ENCODE data around the gene LRRTM1.

LRRTM1 gene

DNA sequence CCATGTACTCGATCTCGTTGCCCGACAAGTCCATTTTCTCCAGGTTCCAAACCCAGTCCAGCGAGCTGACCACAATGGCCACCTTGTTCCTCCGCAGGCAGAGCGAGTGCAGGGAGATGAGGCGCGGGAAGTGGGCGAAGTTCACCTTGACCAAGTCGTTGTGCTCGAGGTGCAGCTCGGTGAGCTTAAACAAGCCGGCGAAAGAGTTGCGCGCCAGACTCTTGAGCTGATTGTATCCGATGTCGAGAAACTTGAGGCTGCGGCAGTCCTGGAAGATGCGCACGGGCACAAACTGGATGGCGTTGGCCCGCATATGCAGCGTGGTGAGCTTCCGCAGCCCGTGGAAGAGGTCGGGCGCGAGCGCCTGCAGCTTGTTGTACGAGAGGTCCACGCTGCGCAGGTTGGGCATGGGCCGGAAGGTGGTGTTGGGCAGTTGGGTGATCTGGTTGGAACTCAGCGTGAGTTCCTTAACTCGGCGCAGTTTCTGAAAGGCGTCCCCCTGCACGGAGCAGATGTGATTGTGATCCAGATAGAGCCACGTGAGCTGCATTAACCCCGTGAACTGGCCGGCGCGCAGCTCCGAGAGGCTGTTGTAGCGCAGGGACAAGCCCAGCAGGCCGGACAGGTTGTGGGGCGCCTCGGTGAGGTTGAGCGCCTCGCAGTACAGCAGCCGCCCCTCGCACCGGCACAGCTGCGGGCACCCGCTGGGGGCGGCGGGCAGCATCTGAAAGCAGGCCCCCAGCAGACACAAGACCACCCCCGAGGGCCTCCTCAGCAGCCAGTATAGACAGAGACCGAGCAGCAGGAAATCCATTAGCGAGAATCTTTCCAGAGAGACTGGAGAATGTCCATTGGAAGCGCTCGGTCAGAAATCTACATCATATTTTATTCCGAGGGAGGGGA lies 1.3 kb downstream of the LRRTM1 start:
- H3K4me3 ChIP-seq (ENCODE audit: low read depth, low read length): no peak overlapping the region
- no peak for DNase-seq (ENCODE audit: low read depth)

DNA sequence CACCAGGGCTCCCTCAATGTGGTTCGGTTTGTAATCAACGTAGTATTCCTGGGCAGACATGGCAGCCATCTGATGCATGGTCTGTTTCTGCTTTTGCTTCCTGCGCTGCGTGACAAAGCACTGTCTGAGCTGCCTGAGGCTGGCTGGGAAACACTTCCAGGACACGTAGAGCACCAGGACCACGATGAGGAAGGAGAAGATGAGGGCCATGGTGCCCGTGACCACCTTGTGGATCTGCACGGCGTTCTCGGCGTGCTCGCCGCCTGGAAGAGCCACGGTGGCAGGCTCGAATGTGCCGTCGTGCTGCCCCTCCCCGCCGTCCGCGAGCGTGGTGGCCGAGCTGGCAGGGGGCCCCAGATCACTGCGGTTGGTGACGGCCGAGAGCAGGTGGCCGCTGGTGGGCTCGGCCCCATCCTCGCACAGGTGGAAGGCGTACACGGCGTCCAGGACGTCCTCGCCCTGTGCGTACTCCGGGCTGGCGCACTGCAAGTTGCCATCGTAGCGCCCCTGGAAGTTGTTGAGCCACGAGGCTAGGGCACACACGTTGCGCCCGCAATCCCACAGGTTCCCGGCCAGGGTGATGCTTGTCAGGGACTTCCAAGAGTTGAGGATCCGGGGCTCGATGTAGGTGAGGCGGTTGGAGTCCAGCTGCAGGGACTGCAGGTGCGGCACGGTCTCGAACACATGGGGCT lies 2.1 kb downstream of the LRRTM1 start:
- no peak for DNase-seq (ENCODE audit: low read depth)
- H3K4me3 ChIP-seq (ENCODE audit: low read depth, low read length): no peak overlapping the region

DNA sequence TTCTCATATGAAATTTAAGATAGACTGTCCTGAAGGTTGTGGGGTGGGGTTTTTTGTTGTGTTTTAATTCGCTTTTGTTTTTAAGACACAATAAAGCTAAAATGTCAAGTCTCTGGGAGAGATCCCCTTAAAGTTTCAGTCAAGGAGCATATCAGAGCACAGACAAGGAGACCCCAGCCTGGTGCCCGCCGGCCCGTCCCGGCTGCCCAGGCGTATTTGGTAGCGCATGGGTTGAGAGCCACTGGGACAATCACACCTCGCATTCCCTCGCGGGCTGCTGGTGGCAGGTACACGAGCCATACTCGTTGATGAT lies 2.6 kb downstream of the LRRTM1 start:
- no peak overlapping the region for H3K4me3 ChIP-seq (ENCODE audit: low read depth, low read length)
- DNase-seq (ENCODE audit: low read depth): no peak

DNA sequence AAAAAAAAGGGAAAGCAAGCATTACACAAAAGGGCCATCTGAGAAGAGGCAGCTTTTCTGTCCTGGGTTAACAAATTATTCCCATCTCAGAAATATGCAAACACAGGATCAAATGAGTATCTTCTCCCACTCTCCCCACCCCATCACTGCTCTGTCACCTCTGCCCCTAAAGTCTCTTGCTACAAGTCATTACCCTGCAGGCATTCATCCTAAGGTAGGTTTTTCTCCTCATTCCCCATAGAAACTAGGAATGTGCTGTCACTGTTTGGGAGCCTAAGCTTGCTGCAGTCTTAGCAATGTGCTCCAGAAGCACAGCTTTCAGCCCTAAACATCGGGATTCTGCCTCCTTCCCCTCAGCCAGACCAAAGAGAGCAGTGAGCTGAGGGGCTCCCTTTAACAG lies 3.6 kb downstream of the LRRTM1 start:
- no peak overlapping the region for H3K4me3 ChIP-seq (ENCODE audit: low read depth, low read length)
- DNase-seq (ENCODE audit: low read depth): no peak

DNA sequence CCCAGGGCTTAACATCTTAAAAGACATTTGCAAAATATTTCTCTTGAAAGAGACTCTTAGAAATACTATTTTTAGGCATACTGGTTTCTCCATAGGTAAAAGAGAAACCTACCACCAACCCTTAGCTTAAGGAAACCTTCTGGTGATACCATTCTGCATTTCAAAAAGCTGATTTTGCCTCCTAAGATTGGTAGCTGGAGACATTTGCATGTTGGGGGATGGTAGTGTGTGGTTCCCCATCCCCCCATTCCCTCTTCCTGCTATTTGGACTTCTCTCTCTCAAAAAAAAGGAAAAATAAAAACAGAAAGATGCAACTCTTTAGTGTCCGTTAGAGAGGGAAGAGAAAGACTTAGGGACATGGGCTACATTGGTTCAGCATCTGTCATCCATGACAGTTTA lies 4.2 kb downstream of the LRRTM1 start:
- H3K4me3 ChIP-seq (ENCODE audit: low read depth, low read length): no peak overlapping the region
- DNase-seq (ENCODE audit: low read depth): no peak

DNA sequence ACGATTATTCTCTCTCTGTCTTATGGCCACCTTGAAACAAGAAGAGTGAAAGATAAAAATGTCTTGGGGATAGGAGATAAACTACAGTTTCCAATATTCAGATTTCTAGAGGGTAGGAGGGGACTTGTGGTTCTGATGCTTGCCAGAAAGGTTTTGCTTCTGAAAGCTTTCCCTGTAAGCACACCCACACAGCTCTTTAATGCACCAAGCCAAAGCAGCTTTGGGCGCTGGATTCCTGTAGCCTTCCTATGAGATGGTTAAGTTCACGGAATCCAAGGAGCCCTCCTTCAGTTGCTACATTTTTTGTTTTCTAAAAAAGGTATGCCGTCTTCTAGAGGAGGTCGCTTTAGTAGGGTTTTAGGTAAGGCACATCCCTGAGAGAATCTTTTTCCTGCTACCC lies 4.9 kb downstream of the LRRTM1 start:
- DNase-seq (ENCODE audit: low read depth): no peak
- no peak overlapping the region for H3K4me3 ChIP-seq (ENCODE audit: low read depth, low read length)

DNA sequence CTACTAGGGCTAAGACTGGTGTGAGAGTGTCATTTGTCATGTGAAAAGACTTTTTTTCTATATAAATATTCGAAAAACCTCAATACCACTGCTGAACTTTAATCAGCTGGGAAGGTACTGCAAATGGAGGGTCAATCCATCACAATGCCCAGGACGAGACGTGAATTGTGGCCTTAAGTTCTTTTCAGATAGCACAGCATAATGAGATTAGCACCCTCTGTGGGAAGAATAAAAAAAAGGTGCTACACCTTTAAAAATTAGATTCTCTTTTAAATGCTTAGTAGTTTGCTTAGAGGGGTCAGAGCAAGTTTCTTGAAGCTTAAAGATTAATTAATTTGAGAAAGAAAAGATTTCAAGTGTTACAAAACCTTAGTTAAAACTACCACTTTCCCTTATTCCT lies 5.6 kb downstream of the LRRTM1 start:
- no peak overlapping the region for H3K4me3 ChIP-seq (ENCODE audit: low read depth, low read length)
- DNase-seq (ENCODE audit: low read depth): no peak

DNA sequence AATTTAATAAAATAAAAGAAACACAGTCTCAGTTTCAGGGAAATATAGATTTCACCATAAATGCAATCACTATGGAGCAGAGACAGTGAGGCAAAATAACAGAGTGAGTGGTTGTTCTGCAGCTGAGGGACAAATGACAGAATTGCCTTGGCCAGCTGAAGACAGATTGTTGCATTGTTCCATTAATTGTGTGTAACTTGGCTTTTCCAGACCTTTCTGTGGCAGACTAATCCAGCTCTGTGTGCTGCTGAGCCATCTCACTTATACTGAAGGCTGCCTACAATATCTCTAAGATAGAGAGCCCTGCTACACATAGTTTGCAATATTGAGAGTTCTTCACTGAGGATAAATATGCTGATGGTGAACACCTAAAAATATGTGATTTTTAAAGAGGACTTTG lies 11.5 kb downstream of the LRRTM1 start:
- DNase-seq (ENCODE audit: low read depth): no peak
- H3K4me3 ChIP-seq (ENCODE audit: low read depth, low read length): no peak overlapping the region

DNA sequence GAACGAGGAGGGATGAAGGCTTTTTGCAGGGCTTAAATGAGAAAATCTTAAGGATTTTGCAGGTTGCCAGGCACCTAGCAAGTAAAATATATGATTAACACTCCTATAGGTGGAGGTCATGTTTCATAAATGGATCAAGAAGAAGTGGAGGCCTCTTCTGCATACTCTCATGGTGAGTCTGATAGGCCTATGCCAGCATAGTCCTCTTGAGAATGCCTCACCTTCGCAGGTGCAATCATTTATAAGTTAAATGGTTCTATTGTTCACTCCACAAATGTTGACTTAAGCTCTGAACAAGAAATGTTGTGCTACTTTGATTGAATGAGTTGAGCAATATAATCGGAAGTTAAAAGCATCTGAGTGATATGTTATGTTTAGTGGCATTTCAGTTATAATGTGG lies 12.1 kb downstream of the LRRTM1 start:
- no peak overlapping the region for H3K4me3 ChIP-seq (ENCODE audit: low read depth, low read length)
- no peak for DNase-seq (ENCODE audit: low read depth)

DNA sequence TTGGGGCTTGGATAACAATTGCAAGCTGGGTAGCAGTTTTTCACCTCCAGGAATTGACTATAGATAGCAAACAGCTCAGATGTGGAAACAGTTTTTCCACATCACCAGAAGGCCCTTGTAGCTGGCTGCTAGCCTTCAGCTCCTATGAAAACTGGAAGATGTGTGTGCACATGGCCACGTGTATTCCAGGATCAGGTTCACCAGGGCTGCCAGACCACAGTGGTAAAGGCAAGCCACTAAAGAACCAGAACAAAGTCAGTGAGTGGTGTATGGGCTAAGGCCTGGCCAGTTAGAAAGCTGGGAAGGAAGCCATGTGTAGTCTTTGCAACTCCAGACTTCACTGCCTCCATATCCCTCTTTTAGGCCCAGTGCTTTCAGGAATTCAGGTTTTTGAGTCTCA lies 12.9 kb downstream of the LRRTM1 start:
- no peak overlapping the region for H3K4me3 ChIP-seq (ENCODE audit: low read depth, low read length)
- no peak for DNase-seq (ENCODE audit: low read depth)

DNA sequence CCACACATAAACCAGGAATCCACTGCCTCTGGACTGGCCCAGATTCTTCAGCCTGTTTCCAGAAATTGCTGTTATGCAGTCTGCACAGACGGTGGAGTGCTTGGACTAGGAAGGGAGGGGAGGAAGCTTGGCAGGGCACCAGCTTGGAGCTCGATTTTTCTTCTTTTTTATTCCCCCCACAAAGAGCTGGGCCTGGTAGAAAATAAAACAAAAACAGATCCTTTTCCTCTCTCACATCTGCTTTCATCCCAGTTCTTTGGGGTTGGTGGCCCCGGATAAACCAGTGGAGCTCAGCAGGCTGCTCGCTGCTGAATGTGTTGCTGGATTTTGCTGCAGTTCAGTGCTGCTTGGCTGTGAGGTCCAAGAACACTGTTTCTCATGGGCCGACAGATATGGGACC lies 16.0 kb downstream of the LRRTM1 start:
- DNase-seq (ENCODE audit: low read depth): no peak
- H3K4me3 ChIP-seq (ENCODE audit: low read depth, low read length): no peak overlapping the region

DNA sequence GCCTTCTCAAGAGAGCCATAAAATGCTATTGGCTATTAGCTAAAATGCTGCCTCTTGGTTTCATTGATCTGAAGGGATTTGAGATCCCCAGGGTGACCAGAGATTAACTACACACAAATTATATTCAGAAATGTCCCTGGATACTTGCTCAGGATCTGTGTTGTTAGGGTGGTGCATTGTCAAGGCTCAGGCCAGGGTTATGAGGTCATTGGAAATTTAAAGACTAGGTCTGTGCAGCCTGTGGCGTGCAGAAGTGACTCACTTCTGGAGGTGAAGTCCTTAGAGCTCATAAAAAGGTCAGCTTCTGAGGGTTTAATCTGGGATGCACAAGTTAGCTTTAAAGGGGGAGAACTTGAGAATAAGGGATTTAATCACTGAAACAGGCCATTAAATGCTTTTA lies 23.5 kb downstream of the LRRTM1 start:
- DNase-seq (ENCODE audit: low read depth): no peak
- H3K4me3 ChIP-seq (ENCODE audit: low read depth, low read length): no peak overlapping the region

DNA sequence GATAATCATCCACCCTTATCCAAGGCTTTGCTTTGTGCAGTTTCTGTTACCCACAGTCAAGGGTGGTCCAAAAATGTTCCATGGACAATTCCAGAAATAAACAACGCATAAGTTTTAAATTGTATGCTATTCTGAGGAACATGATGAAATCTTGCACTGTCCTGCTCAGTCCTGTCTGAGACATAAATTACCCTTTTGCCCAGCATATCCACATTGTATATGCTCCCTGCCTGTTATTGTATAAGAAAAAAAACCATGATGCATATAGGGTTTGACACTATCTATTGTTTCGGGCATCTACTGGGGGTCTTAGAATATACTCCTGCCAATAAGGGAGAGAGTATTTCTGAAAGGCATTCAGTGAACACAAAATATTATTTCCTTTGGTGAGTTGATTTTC lies 24.0 kb downstream of the LRRTM1 start:
- no peak overlapping the region for H3K4me3 ChIP-seq (ENCODE audit: low read depth, low read length)
- DNase-seq (ENCODE audit: low read depth): no peak

DNA sequence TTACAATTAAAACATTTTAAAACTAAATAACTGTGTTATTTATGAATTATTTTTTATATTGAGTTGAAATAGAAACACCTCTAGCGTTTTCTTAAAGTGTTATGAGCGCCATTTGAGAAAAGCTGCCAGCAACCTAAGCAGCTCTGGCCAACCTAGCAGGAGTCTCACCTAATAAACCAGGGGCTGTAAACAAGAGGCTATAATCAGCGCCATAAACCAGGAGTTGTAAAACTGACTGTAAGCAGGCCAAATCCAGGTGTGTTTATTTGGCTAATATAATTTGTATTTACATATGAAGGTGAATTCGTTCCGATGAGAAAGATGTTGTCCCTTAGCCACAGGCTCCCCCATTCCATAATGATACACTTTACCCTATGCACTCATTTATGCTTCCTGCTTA lies 34.7 kb downstream of the LRRTM1 start:
- no peak overlapping the region for H3K4me3 ChIP-seq (ENCODE audit: low read depth, low read length)
- DNase-seq (ENCODE audit: low read depth): no peak

DNA sequence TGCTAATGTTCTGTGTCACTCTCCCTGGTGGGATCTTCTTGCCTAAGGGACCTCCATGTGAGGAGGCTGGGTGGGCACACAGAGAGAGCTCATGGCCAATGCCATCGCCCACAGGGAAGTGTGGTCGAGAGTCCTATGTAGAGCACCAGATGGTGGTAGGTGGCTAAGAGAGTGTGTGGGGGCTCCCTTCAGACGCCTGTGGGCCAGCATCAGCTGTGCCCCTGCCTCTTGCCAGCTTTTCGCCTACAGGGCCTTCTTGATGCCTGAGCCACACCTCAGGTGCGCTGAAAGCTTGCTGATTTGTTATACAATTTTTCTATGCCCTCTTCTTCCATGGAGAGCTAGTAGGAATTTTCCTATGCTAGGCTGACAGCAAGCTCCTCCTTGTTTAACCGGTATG lies 38.3 kb downstream of the LRRTM1 start:
- DNase-seq (ENCODE audit: low read depth): no peak
- H3K4me3 ChIP-seq (ENCODE audit: low read depth, low read length): no peak overlapping the region

DNA sequence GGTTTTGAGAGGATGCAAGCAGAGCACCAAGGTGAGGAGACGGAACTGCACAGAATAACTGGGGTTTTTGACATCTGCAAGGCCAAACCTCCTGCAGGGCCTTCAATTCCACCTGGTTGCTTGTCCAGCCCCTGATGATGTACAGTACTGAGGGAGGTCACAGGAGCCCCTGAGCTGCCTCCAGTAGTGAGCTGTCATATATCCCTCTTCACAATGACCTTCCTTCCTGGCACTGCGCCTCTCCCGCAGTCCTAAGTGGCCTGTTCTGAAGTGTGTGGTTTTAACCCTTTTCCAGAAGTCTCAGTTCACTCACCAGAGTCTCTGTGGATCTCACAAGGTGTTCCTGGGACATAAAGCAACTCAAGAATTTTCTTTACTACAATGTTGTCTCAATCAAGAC lies 45.3 kb downstream of the LRRTM1 start:
- DNase-seq (ENCODE audit: low read depth): no peak
- H3K4me3 ChIP-seq (ENCODE audit: low read depth, low read length): no peak overlapping the region

DNA sequence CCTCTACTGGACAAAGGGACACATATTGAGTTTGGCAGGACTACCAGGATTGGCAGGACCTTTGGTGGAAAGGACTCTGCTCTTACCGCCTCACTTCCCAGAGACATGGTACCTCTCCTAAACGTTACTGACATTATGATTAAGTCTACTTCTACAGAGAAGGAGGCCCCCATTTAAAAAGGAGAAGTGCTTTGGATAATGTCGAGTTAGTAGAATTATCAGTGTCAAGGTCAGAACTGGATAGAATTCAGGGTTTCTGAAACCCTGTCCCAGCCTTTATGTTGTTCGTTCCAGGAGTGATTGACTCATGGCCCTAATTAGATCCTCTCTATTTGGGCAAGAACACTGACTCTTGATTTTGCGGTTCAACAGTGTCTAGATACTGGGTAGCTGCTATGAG lies 45.8 kb downstream of the LRRTM1 start:
- no peak for DNase-seq (ENCODE audit: low read depth)
- no peak overlapping the region for H3K4me3 ChIP-seq (ENCODE audit: low read depth, low read length)

DNA sequence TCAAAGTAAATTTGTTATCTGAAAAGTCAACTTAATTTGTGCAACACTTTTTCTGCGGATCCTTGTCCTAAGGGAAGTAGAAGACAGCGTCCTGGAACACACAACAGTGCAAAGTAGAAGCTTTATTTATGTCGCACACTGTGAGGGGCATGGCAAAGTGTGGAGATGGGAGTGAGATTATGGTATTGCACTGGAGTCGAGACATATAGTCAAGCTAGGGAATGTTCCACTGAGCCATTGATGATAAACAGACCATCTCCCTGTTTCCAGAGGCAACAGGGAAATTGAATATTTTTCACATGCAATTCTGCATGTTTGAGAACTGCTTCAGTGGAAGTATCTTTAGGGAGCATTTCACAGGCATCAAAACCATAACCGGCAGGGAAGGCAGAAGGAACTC lies 46.2 kb downstream of the LRRTM1 start:
- no peak for DNase-seq (ENCODE audit: low read depth)
- no peak overlapping the region for H3K4me3 ChIP-seq (ENCODE audit: low read depth, low read length)

DNA sequence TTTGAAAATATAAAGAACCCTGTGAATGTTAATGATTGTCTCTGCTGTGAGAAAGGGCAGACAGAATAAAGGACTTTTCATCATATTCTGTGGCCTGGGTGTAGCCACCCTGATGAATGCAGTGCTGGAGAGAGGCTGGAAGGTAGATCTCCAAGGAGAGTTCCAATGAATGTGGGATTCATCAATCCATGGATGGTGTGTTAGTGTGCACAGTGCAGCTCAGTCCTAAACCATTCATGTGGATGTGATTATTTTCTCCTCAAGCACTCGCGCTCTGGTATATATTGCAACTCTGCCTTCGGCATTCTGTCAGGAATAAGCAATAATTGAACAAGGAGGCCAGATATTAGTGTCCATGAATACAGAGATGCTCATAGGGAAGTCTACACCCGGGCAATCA lies 47.1 kb downstream of the LRRTM1 start:
- no peak overlapping the region for H3K4me3 ChIP-seq (ENCODE audit: low read depth, low read length)
- DNase-seq (ENCODE audit: low read depth): no peak

DNA sequence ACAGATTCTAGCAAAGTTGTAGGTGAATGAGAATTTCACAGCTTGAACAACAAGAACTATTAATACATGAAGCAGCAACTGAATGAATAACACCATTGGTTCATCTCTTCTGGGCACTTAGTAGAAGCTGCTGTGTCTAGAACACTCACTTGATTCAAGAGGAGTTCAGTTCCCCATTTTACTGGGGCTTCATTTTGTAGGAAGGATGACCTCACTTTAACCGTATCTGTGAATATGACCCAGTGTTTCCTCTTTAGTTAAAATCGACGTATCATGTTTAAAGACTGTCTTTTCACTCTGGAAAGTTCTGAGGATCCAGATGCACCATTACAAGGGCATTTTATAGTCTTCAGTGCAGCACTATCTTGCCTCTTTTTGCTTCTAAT lies 47.8 kb downstream of the LRRTM1 start:
- DNase-seq (ENCODE audit: low read depth): no peak
- no peak overlapping the region for H3K4me3 ChIP-seq (ENCODE audit: low read depth, low read length)

All from skeletal muscle cell (primary cell).